LNCaP clone FGC (cell line): ENCODE data around the gene RFTN2.
A peak's percentile ranks its signal among the peaks of the same experiment; 100 is the strongest.

Experiments used
- DNase-seq: peaks from one replicate; pipeline ENCODE4 v3.0.0-alpha.2; 2011; ENCODE audit warnings: low read depth
- H3K4me3 ChIP-seq: 2 replicates; pipeline ENCODE4 v1.5.1; 2011; ENCODE audit warnings: mild to moderate bottlenecking, low read depth, low read length, control low read depth
- TF ChIP-seq, protein P1 (sequence below): IDR thresholded peaks from 2 replicates; pipeline ENCODE4 v1.5.1; 2012; ENCODE audit warnings: mild to moderate bottlenecking; ENCODE audit not compliant: control insufficient read depth, insufficient read depth; ENCODE audit errors: extremely low read depth

RFTN2 gene

DNA sequence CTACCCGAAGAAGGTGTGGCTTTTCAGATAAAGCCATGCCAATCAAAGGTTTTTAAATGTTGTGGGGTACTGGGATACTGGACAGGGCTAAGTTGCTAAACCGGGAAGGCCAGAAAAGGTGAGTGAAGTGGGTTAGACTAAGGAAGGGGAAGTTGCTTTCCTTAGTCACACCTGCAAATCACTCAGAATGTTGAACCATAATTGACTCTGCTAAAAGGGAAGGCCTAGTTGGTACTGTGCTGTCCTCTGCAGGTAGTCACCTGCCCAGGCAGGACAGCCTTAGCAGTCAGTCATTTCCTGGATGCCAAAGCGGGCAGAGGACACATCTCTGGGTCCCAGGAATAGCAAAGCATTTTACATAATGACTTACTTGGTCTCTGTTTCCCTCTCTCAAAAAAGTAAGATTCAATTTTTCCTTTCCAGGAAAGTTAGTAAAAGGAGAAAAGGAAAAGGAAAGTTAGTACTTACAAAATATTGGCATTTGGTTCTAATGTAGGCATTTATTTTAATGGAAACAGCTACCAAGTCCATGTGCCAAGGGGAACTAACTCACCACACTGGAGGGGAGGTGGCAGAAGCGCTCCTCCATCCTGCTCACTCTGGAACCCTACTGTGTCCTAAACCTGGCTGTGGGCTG, 60.3 kb downstream of the RFTN2 start:
- peak; percentile 78 for DNase-seq
- TF ChIP-seq, protein P1, sequence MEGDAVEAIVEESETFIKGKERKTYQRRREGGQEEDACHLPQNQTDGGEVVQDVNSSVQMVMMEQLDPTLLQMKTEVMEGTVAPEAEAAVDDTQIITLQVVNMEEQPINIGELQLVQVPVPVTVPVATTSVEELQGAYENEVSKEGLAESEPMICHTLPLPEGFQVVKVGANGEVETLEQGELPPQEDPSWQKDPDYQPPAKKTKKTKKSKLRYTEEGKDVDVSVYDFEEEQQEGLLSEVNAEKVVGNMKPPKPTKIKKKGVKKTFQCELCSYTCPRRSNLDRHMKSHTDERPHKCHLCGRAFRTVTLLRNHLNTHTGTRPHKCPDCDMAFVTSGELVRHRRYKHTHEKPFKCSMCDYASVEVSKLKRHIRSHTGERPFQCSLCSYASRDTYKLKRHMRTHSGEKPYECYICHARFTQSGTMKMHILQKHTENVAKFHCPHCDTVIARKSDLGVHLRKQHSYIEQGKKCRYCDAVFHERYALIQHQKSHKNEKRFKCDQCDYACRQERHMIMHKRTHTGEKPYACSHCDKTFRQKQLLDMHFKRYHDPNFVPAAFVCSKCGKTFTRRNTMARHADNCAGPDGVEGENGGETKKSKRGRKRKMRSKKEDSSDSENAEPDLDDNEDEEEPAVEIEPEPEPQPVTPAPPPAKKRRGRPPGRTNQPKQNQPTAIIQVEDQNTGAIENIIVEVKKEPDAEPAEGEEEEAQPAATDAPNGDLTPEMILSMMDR = peak; percentile 78
- H3K4me3 ChIP-seq = no peak overlapping the region

DNA sequence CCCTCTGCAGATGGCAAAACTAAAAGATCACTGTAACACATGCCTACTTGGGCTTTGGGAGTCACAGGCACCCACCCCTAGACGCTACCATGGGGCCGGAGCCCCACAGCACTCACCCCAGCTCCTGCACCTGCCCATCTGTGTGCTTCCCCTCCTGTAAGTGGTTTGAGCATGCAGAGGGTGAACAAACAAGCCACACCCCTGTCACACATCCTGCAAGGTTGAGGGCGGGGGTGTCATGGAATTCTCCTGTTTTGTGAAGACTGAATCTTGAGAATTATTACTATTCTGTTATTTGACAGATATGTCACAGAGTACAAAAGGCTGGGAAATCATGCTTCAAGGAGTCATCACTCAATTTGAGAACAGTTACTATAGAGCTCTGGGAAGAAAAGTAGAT, 60.9 kb downstream of the RFTN2 start:
- H3K4me3 ChIP-seq = peak overlapping the region; percentile 19
- TF ChIP-seq, protein P1 = no peak
- no peak for DNase-seq

DNA sequence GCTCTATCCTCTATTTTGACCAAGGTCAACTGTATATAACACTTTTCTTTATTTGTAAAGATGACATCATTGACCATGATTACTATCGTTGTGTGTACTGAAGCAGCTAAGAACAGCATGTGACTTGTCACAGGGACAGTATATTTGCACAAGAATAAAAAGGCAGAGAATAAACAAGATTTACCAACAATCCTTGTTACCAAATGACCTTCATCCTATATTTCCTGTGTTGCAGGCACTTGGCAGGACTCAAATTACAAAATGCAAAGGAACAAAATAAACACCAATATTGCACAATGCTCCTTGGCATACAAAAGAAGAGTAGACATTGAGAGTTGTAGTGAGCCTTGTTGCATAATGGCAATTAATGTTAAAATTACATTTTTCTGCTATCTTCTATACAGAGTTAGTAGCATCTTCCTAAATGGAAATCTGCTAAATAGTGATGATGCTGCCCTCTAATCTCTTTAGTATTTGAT, 61.8 kb downstream of the RFTN2 start:
- TF ChIP-seq, protein P1 = no peak
- DNase-seq = peak; percentile 98
- peak overlapping the region; percentile 19 for H3K4me3 ChIP-seq

DNA sequence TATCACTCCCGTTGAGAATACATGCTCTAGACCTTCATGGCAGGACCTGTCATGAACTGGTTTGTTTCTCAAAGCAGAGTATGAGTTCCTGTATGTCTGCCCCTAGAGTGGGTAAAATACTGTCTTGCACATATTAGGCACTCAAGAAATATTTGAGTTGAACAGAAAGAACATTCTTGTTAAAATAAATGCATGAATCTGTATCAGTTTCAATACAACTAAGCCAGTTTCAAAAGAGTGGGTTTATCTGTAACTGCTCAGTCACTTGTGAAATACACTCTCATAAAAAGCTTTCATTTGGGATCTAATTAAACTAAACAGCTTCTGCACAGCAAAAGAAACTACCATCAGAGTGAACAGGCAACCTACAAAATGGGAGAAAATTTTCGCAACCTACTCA, 69.2 kb downstream of the RFTN2 start:
- H3K4me3 ChIP-seq = no peak overlapping the region
- DNase-seq = no peak
- TF ChIP-seq, protein P1 = no peak

DNA sequence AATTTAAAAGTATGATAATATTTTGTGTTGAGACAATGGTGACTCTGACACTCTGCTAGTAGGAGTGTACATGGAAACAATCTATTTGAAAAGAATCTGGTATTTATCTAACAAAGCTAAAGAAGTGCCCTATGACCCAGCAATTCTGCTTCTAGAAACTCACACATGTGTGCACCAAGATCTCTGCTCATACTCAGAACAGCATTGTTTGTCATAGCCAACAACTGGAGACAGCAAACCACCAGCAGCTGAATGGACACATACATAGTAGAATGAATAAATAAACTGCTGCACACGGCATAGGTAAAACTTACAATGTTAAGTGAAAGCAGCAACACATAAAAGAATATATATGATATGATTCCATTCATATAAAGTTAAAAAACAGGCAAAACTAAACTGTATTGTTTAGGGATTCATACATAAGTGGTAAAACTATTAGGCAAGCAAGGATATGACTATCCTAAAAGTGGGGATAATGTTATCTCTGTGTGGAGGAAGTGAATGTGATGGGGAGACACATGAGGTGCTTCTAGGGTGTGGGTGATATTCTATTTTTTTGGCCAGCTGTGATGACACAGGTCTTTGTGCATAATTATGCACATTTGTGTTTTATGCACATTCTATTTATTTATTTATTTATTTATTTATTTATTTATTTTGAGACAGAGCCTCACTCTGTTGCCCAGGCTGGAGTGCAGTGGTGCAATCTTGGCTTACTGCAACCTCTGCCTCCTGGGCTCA, 71.1 kb downstream of the RFTN2 start:
- no peak for DNase-seq
- H3K4me3 ChIP-seq = no peak overlapping the region
- TF ChIP-seq, protein P1 = no peak

DNA sequence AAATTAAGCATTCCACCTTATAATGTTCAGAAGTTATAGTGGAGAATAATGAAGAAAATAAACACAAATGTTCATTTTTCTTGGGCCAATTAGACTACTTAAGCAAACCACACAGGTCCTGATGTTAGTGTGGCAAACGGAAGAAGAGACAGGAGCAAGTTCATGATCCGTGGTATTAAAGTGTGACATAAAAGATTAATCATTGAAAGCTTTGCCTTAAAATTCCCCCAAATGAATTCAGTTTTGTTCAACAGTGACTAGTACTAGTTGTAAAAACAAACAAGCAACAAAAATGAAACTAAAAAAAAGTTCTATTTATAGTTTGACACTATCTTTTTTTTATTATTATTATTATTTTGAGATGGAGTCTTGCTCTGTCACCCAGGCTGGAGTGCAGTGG, 73.7 kb downstream of the RFTN2 start:
- no peak overlapping the region for H3K4me3 ChIP-seq
- no peak for DNase-seq
- TF ChIP-seq, protein P1 = no peak

DNA sequence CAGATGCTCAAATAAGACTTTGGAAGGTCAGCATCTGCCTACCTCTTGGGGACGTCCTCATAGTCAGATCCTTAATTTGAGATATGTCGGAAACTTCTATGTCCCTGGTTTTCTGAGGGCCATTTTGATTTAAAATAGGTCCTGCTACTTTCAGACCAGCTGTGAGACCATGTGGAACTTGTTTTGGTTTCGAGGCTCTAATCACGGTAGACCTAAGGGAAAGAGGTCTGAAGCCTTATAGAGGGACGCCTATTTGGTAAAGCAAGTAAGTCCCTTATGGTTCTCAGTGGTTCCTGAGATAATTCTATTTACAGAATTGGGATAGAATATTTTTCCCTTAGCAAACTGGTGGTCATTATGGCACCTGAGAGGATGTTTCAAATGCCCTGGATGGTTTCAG, 75.1 kb downstream of the RFTN2 start:
- DNase-seq = no peak
- TF ChIP-seq, protein P1 = no peak
- H3K4me3 ChIP-seq = no peak overlapping the region
